Activated CD8-positive, alpha-beta memory T cell treated with anti-CD3 and anti-CD28 coated beads for 36 hours (primary cell): Measurements from ENCODE around the gene TFDP1. TPM values are rescaled to one million over a fixed set of nuclear protein-coding genes. Genes with fewer than 3 reads are reported as not detected.
"Not testable (repeated sequence)": the region's sequence is repeated elsewhere in the genome, so short reads cannot be mapped to it uniquely, and the experiment has no call there.

Source experiments
- CTCF ChIA-PET: fragments of 350-600 bp; sonication (Branson Sonifier 250); formaldehyde crosslinking; loops from one replicate; lab custom pipeline; 2021; ENCODE audit warnings: antibody characterized with exemption; lab: Charles Lee
- POLR2A ChIA-PET: fragments of 350-600 bp; sonication (Branson Sonifier 250); formaldehyde crosslinking; loops from one replicate; lab custom pipeline; 2021; ENCODE audit warnings: antibody characterized with exemption; lab: Charles Lee
- total RNA-seq, 2 experiments: library from RNA; stranded (reverse); gene quantifications; one replicate each; pipeline ENCODE4 v1.2.3, GENCODE V29; 2021

The TFDP1 gene
- total RNA-seq, 2 experiments from 2014 or later = 200 to 206 TPM

DNA sequence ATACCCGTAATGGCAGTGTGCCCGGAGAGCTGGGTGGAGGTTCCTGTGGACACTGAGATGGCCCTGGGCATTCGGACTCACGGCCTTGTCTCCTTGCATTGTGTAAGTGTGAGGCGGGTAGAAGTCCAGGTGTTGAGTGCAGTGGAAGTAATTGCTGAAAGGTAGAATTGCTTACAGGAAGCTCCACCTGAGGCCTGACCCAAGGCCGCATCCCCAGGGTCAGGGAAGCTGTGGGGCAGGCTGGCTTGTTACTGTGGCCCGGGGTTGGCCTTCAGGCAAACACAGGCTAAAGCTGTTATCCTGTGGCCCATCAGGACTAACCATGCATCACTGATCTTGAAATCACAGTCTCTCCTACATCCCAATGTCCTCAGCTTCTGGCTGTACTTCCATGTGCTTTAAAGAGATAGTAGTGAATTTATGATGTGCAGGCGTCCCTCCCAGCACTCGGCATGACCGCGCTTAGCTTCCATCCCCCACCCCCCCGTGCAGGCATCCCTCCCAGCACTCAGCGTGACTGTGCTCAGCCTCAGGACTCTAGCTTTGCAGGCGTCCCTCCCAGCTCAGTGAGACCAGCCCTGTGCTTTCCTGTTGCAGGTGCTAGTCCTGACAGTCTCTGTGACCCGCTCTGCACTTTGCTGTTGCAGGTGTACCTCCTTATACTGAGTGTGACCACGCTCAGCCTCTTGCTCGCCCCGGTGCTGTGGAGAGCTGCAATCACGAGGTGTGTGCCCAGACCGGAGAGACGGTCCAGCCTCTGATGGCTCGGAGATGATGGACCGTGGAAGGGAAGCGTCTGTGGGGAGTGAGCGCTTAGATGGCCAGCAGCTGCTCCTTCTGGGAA is 35.6 kb upstream of the TFDP1 start:
- ChIA-PET POLR2A (no interaction called here), CTCF (no interaction called here)

DNA sequence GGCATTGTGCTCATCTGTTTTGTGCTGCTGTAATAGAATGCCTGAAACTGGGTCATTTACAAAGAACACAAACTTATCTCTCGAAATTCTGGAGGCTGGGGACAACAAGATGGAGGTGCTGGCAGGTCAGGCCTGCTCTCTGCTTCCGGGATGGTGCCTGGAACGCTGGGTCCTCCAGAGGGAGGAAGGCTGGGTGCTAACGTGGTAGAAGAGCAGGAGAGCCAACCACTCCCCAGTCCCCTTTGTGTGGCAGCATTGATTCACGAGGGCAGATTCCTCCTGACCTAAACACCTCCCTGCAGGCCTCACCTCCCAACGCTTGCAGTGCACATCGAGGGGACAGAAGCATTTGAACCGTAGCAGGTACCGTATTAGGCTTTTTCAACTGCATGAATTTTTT is 34.1 kb upstream of the TFDP1 start:
- ChIA-PET CTCF (no interaction called here), POLR2A (no interaction called here)

DNA sequence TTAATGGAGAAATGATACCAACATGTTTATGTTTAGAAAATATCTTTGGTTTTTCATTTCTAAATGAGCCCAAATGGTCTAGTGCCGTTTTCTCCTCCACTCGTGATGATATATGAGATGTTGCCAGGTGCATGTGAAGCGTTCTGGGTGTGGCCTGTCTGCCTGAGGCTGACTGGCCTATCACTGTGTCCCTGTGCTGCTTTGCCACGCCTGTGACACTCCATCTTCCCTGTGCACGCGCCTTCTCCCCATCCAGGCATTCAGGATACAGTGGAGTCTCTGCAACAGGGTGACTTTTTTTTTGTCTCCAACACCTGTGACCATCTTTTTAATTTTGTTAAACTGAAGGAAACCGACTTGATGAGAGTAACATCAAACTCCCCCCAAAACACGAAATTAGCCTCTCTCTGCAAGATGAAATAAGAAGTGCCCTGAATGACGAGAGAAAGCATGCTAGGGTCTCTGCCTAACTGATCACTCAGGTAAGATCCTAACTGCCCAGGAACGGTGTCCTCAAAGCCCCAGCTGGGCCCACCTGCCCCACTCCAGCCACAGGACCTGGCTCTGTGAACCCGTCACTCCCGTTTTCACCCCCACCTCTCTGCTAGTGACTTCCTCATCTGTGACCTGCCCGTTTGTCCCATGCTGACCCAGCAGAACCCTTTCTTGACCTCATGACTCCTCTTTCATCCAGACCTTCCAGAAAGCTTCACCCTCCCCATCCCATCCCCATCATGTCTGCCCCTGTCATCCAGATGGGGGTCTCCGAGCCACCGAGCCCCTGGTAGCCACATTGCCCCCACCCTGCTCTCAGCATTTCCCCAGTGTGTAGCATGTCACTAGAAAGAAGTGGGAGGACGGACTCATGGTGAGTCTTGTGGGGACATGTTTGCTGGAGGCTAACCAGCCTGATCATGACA is 33.2 kb upstream of the TFDP1 start:
- POLR2A ChIA-PET = no interaction called here
- CTCF ChIA-PET = no interaction called here

DNA sequence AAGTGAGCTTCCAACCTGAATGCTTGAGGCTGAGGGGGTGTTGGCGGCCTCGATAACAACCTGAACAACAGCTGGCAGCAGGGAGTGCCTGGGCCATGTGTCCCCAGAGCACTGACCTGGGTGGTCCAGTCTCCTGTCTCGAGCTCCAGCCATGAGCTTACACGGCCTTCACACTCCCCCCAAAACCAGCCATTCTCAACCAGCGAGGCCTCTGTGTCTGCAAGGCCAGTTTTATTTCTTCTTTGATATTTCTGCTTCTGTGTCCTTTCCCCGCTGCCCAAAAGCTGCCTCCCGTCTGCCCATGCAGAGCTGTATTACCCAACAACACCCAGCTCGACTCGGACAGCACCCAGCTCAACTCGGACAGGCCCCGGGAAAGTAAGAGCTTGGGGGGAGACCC is 32.5 kb upstream of the TFDP1 start:
- POLR2A ChIA-PET = no interaction called here
- CTCF ChIA-PET = no interaction called here

DNA sequence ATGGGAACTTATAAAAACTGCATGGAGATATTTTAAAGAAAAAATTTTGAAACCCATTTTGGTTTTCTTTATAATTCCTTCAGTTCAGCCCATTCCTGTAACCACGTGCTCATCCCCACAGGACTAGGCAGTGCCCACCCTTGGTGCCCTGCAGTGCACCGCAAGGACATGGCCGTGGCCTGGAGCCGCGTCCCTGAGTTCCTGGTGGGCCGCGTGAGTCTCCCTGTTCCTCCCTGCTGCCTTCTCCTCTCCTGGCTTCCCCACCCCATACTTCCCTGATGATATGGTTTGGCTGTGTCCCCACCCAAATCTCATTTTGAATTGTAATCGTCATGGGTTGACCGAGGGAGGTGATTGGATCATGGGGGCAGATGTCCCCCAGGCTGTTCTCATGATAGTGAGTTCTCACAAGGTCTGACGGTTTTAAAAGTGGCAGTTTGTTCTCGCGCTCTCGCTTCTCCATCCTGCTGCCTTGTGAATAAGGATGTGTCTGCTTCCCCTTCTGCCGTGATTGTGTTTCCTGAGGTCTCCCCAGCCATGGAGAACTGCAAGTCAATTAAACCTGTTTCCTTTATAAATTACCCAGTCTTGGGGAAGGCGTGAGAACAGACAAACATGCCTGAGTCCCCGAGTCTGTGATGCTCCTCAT is 31.6 kb upstream of the TFDP1 start:
- CTCF ChIA-PET = no interaction called here

DNA sequence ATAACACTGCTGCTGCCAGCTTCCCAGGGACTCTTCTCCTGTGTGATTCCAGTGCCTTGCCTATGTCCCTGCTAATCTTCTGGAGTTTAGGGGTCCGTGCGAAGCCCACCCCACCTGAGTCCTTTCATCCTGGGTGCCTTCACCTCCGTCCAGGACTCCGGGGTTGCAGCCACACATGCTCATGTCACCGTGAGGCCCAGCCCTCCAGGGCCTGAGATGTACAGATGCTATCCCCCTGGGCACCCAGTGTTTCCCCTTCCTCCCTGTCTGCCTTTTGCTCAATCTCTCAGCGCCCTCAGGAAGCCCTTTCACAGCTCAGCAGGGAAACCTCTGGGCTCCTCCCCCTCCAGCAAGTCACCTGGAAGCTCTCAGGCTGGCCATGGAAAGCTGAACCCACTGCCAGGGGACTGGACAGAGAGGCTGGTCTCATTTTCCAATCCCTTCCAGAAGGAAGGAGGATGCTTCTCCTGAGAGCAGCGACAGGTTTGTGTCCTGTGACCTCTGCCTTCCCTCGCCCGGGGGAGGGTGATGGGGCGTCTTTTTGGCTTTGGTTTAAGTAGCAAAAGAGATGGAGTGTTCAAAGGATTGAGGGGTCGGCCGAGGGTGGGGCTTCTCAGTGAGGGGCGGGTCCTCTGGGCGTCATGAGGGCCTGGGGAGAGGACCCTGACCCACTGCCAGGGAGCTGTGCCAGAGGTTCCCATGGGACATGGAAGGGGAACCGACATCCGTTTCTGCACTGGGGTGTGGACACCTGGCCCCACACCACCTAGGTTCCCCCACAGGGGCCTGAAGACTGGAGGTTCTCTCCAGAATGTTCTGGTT is 30.8 kb upstream of the TFDP1 start:
- POLR2A ChIA-PET = no interaction called here
- CTCF ChIA-PET = no interaction called here

More for the DNA sequence above, 31.6 kb upstream of the TFDP1 start:
- POLR2A ChIA-PET = no interaction called here

DNA sequence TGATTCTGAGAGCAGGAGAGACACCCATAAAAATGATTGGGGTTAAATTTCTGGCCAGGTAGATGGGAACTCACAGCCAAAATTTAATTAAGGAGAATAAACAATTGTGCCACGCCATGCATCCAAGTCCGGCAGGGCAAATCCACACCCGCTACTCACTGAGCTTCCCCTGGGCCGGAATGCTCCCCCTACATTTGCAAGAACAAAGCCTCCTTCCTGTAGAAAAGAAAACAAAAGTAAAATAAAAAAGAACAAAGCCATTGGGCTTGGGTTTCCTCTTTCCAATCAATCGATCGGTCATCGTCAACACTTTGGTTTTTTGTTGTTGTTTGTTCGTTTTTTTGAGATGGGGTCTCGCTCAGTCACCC is 30.2 kb upstream of the TFDP1 start:
- ChIA-PET POLR2A (no interaction called here), CTCF (no interaction called here)

DNA sequence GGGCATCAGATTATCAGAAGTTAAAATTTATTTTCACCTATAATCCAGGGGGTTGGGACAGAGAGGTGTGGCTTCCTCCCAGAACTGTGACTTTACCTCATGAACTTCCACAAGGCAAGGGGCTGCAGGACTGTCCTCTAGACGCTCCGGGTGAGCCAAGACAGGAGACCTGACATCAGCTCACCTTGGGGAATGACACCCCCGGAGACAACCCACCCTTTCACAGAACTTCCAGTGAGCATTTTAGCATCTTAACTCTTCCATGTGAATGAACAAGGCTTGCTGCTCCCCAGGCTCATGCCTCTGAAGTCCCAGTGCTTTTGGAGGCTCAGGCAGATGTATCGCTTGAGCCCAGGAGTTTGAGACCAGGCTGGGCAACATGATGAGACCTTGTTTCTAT is 29.4 kb upstream of the TFDP1 start:
- POLR2A ChIA-PET = no interaction called here
- CTCF ChIA-PET = no interaction called here

DNA sequence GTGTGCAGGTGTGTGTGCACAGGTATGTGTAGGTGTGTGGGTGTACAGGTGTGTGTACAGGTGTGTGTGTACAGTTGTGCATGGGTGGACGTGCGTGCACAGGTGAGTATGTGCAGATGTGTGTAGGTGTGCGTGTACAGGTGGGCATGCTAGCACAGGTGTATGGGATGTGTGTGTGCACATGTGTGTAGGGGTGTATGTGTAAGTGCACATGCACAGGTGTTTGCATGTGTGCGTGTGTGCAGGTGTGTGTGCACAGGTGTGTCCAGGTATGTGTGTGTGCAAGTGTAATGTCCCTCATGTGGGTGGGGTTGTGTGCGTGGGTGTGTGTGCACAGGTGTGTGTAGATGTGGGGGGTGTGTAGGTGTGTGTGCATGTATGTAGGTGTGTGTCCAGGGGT is 27.5 kb upstream of the TFDP1 start:
- POLR2A ChIA-PET = no interaction called here
- CTCF ChIA-PET = no interaction called here

DNA sequence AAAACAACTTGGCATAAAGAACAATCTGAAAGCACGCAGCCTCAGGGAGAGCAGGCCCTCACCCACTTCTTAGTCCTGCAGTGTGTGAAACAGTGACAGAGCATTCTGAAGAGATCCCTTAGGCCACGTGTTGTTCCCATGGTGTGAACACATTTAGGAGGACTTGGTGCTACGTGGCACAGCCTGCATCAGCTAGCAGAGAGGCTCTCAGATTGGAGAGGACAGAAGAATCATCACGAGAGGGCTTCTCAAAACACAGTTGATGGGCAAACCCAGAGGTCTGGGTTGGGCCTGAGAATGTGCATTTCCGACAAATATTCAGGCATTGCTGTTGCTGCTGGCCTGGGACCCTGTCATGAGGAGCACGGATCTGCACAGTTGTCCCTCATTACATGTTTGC is 26.1 kb upstream of the TFDP1 start:
- ChIA-PET POLR2A (no interaction called here), CTCF (no interaction called here)

DNA sequence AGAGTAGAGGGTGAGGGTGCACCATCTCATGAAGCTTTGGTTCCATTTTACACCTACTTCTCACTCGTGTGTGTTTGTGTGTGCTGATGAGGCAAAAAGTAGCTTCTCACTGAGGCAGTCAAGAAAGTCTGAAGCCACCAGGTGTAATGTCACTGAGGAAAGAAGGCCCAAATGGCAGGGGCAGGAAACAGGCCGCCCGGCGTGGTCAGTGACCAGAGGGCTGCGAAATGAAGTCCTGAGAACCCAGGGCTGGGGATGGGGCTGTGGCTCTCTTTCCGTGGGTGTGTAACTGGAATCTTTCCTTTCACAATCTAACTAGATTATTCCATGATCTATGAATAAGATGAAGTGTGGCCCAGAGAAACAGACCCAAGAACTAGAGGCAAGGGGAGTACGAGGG is 25.5 kb upstream of the TFDP1 start:
- ChIA-PET CTCF (no interaction called here), POLR2A (no interaction called here)

DNA sequence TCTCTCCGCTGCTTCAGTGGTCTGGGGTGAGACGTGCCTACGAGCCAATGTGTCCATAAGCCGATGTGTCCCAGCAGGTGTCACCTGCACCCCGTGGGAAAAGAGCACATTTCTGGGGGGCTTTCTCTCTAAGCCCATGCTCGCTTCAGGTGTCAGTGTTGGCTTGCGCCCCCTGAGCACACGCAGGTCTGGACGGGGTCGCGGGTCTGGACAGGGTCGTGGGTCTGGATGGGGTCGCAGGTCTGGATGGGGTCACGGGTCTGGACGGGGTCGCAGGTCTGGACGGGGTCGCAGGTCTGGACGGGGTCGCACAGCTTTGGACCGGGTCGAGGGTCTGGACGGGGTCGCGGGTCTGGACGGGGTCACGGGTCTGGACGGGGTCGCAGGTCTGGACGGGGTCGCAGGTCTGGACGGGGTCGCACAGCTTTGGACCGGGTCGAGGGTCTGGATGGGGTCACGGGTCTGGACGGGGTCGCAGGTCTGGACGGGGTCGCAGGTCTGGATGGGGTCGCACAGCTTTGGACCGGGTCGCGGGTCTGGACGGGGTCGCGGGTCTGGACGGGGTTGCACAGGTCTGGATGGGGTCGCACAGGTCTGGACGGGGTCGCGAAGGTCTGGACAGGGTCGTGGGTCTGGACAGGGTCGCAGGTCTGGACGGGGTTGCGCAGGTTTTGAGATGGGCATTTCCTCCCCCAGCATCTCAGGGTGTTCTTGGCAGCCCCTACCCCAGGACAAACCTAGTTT is 24.5 kb upstream of the TFDP1 start:
- ChIA-PET CTCF (no interaction called here), POLR2A (no interaction called here)

DNA sequence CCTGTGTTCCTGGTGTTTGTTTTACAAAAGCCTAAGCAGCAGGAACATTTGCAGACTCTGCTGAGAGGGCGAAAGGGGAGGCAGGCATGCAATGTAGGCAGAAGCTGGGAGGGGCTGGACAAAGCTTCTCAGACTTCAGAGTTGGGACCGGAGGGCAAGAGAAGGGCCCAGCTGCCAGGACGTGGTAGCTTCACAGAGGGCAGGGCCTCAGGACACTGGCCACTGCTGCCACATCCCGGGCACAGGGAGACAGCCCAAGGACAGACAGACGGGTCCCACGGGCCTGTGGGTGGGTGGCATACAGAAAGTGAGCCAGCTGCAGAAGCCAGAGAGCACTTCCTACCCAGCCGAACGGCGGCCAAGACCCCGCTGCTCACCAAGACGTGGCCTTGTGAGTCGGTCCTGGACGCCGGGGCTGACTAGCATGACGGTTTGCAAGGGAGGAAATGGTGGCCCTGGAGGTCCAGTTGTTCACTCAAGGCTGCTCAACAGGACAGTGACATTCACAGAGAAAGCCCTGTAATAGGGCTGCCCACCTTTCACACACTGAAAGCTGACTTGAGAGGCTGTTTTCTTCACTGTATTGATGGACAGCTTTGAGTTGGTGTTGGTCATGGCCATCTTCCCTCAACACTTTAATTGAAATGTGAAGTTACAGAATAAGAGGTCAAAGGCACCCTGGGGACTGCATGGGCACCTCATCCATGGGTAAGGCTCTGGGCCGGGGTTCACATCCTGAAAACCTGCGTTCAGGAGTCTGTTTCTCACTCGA is 23.7 kb upstream of the TFDP1 start:
- CTCF ChIA-PET = interaction anchor here (1.3 kb wide), 1 partner anchor 17 kb away, joined by 3 read pairs; no protein-coding TSS in a partner anchor
- POLR2A ChIA-PET = no interaction called here

DNA sequence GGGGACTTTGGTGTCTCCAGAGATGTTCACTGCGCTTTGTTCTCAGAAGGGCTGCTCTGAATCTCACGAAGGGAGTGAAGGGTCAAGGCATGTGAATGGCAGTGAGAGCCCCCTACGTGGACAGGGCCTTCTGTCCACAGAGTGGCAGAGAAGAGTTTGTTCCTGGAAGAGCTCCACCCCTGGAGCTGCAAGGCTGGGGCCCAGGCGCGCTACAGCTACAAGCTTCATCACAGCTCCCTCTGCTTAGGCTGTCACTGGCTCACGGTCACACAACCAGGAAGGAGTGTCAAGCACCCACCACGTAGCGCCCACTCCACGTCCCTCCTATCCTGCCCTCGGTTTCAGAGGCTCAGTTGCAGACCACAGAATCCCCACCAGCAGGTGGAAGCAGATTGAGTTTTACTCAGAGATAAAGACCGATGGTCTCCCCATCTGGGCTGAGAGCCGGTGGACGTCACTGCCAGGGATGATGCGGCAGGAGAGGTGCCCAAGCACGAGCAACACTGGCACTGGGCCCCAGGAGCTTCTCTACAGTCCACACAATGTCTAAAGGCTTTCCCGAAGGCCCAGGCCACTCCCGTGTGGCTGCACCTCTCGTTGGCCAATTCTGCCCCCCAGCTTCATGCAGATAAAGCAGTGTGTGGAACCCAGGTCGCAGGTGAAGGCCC is 23.0 kb upstream of the TFDP1 start:
- POLR2A ChIA-PET = no interaction called here
- CTCF ChIA-PET = interaction anchor here (0.7 to 1.3 kb wide), 4 partner anchors 18 to 104 kb away, joined by 3 read pairs; no protein-coding TSS in a partner anchor

DNA sequence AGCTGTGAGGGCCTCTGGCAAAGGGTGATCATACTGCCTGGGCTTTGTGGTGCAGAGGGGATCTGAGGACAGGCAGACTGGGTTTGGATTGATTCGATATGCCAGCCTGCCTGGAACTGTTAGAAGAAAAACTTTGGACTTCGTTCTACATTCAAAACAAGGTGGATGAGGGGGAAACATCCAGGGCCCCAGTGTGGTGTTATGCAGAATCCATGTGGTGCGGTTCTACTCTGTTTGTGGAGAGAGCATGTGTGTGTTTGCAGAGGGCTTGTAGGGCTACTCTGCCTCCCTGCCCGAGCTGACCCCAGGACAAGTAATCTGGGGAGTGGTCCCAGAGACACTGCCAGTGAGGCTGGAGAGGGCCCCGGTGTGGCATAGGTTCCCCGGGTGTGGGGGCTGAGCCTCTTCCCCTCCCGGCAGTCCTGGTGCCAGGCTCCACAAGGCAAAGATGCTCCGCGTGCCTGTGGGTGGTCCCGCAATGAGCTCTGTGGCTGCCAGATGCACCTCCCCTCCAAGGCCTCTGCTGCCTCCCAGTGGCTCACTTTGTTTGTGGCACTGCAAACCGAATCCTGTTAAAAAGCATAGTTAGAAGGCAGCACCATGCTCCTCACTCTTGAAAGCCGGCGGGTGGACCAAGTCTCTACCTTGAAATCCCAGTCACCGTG is 22.3 kb upstream of the TFDP1 start:
- POLR2A ChIA-PET = no interaction called here
- CTCF ChIA-PET = interaction anchor here (0.7 to 1.3 kb wide), 5 partner anchors 18 to 223 kb away, joined by 3 read pairs; no protein-coding TSS in a partner anchor

DNA sequence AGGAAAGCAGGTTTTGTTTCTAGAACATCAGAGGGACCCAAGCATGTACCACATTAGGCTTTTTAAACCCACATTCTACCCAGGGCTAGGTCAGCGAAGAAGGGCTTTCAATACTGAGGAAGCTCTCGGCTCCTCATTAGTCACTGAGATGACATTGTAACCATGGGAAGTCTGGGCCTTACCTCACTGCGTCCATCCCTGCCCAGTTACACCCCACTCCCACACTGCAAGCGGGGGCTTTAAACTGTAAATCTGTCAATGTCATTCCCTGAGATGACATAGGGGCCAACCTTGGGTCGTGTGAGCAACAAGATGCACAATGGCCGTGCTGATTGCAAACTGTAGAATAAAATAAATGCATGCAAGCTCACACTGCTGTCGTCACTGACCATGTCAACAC is 21.7 kb upstream of the TFDP1 start:
- POLR2A ChIA-PET = no interaction called here
- CTCF ChIA-PET = interaction anchor here (0.7 to 1.0 kb wide), 3 partner anchors 44 to 224 kb away, joined by 3 read pairs; no protein-coding TSS in a partner anchor

DNA sequence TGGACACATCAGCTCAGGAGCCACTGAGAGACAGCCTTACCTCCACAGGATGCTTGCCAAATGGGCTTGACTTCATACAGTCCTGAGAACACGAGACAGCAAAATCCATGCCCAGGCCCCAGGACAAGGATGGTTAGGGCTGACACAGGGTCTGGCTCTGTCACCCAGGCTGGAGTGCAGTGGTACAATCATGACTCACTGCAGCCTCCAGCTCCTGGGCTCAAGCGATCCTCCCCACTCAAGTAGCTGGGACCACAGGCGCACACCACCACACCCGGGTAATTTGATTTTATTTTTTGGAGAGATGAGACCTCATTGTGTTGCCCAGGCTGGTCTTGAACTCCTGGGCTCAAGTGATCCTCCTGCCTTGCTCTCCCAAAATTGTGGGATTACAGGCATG is 21.0 kb upstream of the TFDP1 start:
- CTCF ChIA-PET, POLR2A ChIA-PET: not testable (repeated sequence)
